Measurements from ENCODE around the gene EPB41L2.
"Not testable (repeated sequence)": the region's sequence is repeated elsewhere in the genome, so short reads cannot be mapped to it uniquely, and the experiment has no call there.

The EPB41L2 gene

DNA sequence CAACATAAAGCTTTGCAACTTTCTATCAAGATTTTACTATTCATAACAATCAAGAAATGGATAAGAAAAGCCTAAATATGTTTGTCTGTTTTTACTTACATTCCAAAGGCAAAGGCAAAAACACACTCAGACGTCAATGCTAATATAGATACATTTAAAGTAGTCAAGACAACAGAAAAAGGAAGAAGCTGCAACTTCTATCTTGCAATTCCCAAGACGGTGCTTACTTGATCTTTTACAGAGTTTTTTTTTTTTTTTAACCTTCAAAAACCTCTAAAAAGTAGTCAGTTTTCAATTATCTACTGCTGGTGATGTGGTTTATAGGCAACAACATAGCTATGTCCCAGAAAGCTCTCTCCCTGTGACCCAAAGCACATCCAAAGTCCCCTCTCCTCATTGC is 58.1 kb downstream of the EPB41L2 start:
- no peak for DNase-seq (ENCODE audit: extremely low read depth in 1 of 2, low read depth in 1 of 2)

DNA sequence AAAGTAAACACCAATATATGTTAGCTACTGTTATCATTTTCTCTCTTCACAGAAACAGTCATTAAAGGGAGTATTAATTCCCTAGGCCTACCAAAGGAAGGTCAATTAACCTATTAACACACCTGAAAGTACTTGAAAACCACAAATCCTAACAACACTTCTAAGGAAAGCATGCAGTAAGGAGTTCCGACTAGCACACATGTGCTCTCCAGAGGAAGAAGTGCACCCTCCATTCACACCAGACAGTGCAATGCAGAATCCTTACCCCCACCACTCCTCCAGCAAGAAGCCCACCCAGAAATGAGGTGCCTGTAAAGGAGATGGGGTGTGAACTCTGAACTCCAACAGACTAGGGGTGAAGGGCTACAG is 58.7 kb downstream of the EPB41L2 start:
- DNase-seq (ENCODE audit: extremely low read depth in 1 of 2, low read depth in 1 of 2) = no peak

DNA sequence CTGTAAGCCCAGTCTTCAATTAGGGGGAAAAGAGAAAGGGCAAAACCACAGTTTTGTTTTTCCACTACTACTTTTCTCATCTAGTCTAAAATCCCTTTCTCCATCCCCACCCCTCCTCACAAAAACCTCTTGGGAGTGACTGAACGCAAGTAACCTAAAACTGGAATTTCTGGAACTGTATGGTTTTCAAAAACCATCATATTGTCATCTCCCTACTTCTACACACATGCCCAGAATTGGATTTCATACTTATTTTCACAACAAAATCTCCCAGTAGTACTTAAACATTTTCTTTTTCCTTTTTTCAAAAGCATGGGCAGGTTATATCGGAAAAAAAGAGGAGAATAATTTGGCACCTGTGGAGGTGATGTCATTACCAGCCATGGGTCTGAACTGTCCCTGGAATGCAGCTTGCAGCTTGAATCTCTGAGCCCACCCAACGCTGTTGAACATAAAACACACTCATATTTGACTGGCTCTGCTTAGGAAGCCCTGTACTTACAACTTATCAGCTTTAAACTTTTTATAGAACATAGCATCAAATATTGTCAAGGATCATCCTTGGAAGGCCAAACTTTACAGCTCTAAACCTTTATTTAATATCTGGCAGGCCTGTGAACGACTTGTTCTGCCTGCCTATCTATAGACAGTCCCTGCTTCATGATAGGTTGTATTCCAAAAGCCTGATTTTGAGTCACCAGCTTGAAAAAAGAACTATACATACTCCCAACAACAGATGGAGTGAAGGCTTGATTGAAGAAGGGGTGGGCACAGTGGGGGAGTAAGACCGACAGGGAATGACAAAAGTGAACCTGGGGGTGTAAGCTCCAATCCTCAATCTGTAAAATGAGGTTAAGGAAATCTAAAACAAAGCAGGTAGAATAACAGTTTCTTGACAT is 59.3 kb downstream of the EPB41L2 start:
- no peak for DNase-seq (ENCODE audit: extremely low read depth in 1 of 2, low read depth in 1 of 2)

DNA sequence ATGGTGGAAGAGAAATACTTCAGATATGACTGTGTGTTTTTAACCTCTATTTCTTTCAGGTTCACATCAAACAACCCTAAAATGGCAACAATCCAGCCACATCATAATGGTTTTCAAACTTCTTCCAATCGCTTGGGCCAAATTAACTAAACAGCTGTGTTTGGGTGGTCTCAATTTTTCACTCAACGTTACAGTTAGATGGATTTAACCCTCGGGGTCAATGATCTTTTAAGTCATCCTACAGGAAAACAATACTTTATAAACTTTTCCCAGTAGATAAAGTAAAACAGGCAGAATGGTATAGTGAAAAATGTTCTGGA is 60.4 kb downstream of the EPB41L2 start:
- DNase-seq (ENCODE audit: extremely low read depth in 1 of 2, low read depth in 1 of 2) = no peak

DNA sequence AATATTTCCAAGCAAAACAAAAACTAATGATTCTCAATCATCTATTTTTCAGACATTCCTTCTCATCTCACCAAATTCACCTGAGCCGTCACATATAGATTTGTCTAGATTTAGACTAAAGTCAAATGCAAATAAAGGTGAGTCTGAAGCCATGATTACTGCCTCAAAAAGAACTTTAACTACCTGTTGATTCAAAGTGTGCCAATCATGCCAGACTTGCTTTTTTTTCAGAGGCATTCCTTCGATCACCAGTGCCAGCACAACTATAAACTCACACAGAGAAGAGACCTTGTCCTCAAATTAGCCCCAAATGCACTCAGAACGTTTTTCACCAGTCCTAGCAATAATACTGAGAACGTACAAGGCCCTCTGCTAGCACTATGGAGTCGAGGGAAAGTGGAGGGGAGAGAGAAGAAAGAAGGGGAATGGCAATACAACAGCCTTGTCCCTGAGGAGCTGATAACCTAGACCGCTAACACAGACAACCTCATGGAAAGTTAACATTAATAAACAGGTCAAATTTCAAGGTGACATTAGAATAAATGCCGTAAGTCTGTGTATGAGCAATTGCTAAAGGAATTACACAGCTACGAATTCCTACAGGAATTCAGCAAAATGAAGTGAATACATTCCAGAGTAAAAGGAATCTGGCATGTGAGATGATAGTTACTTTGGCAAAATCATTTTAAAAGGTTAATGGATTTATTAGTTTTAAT is 60.9 kb downstream of the EPB41L2 start:
- no peak for DNase-seq (ENCODE audit: extremely low read depth in 1 of 2, low read depth in 1 of 2)

DNA sequence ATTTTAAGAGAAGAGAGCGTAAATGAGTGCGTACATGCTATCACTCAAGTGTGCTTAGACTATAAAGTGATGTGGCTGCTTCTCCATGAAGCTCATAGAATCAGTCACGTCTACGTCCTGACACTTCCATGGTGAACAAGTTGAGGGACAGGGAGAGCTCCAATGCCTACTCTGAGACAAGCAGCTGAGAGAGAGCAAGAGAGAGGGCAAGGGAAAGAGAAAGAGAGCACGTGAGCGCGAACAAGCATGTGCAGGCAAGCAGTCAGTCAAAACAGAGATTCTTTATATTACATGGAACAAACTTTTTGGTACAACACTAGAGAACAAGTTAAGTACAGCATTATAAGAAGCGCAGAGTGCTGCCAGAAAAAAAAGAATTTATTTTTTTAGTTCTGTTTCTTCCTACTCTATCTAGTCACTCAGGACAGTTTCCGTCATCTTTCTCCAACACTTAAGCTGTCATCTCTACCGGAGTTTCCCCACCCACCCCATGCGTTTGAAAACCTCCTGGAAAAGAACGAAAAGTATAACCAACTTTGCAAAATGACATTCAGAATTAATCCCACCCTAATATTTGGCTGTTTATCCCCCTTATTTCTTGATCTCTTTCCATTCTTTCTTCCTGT is 61.8 kb downstream of the EPB41L2 start:
- no peak for DNase-seq (ENCODE audit: extremely low read depth in 1 of 2, low read depth in 1 of 2)

DNA sequence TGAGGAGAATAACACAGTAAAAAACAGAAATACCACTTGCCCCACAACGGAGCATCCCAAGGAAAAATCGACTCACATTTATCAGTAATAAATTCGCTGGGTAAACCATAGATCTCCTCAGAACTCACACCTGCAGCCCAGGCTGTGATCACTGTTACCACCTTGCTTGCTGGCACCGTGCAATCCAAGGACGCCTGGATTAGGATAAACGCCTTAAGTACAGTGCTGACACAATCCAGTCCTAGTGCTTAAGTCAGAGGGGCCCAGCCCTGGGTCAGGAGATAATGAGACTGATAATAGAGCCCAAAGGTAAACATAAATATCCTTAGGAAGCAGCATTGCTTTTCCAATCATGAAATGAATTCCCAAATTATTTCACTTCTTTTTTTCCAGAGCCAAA is 62.5 kb downstream of the EPB41L2 start:
- DNase-seq (ENCODE audit: extremely low read depth in 1 of 2, low read depth in 1 of 2) = no peak

DNA sequence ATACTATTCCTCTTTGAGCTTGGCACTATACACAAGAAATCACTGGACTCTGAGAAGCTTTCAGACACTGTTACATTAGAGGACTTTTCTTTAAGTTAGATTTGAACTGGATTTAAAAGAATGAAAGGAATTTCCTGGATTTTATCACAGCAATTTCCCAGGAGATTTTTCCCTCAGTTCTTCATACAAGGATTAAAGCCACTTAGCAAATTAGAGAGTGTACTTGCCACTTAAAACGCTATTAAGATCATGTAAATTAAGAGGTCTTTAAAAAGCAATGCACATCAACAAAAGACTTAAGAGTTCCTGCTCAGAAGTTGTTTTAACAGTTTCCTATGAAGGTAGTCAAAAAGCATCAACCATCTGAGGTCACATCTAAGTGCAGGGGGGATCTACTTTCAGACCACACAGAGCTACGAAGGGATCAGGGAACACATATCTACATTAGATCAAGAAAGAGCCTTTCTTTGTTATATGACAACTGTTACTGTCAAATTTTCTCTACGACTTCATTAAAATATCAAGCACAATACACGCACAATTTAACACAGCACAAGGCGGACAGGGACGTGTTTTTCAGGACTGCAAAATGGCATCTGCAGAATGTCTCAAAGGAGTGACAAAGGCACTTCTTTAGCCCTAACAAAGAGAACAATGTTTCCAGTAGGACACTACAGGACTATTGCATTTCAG is 65.8 kb downstream of the EPB41L2 start:
- DNase-seq (ENCODE audit: extremely low read depth in 1 of 2, low read depth in 1 of 2) = no peak

DNA sequence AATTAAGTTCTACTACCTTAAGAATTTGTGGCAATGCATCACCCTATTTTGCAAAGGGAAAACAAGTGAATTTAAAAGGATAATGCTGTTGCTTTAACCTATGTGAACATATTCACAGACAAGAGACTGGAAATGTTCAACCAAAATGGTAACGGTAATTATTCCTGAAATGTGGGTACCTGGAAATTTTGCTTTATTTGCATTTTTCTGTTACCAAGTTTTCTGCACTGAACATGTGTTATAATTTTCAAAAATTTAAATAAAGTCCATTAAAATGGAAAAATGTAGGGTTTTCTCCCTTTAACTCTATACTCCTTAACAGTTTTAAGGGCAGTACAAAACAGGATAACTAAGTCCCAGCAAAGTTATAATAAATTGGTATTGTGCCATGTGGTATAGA is 66.4 kb downstream of the EPB41L2 start:
- no peak for DNase-seq (ENCODE audit: extremely low read depth in 1 of 2, low read depth in 1 of 2)

DNA sequence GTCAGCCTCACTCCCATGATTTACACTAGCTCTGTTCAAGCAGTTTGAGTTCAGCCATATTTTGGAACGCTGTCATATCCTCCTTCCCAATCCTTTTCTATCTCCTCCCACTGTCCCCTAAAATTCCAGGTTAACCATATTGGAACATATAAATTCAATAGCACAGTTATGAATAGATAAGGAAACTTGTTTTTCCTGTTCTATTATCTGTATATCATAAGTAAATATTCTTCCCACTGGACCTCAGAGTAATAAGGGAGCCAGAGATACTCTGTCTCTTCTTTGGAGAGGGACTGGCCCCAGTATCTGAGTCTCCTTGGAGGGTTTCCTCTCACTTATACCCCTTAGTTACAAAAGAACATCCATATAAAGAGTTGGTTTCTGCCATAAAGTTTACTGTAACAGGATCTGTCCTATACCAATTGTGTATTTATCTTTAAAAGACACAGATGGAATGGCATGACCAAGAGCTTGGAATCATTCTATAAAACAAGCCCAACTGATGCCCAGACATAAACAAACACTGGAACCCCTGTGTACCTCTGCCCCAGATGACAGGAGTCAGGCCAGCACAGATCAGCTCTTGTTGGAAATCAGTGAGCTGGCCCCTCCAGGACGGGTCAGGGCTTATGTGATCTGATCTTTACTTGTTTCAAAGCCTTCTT is 67.1 kb downstream of the EPB41L2 start:
- DNase-seq (ENCODE audit: extremely low read depth in 1 of 2, low read depth in 1 of 2) = no peak

DNA sequence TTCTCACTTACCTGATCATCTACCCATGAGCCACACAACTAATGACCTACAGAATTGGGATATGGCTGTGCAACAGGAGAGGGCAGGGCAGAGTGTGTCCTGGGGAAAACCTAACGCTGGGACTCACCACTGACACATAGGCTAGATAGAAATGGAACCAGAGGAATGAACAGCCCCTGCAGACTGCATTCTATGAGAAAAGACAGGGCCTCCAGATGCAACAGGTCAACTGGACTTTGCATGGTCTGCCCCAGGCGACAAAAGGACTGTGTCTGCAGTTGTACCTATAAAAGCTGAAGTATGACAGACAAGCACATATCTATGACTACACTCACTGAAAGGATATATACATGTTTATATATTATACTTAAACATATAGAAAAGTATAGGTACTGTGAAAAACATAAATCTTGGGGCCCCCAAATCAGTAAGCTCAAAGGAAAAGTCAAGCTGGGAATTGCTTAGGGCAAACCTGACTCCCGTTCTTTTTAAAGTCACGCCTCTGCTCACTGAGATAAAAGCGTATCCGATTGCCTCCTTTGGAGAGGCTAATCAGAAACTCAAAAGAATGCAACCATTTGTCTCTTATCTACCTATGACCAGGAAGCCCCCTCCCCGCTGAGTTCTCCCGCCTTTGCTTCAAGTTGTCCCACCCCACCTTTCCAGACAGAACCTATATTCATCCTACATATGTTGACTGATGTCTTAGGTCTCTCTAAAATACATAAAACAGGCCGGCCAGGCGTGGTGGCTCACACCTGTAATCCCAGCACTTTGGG is 68.5 kb downstream of the EPB41L2 start:
- no peak for DNase-seq (ENCODE audit: extremely low read depth in 1 of 2, low read depth in 1 of 2)

DNA sequence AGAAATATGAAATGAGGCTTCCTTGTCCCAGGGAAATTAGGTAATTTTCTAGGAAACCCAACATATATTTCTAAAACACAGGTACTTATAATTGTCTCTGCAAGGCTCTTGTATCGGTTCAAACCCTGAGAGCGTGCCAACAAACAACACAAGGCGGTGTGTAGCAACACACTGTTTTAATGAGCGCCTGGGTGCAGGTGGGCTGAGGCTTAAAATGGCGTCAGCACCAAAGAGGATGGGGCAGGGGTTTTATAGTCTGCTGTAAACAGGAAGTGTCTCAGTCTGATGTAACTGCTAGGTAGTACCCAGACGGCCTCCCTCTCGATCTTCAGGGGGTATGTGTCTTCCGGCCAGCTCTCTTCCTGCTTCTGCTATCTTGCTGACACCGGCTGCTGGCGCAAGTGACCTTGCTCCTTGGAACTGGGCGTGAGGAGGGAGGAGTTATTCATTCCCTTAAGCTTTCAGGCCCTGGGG is 69.7 kb downstream of the EPB41L2 start:
- no peak for DNase-seq (ENCODE audit: extremely low read depth in 1 of 2, low read depth in 1 of 2)

DNA sequence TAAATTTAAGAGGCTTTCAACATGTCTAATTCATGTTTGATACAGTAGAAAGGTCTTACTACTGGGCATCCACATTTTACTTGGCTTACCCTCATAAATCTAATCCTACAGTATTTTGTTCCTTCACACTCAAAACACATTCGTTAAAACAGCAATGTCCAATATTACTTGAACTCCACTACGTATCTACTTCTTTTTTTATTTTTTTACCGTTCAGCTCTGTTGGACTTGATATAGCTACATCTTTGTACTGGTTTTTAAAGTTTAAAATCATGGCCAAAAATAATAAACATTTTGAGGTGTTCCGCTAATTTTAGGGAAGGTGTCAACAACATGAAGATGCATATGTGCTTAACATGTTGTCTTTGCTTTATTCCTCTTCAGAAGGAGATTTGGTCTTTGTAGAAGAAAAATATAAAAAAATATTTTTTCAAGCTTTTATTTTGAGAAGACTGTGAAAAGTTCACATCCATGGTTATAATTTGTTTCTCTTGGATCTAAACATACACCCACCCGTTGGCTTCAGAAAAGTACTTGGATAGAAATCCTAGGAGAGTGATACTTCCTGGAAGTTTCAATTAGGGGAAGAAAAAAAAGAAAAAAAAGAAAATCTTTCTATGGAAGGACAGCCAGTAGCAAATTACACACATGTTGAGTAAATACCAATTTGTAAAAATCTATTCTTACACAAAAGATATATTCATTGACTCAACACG is 71.5 kb downstream of the EPB41L2 start:
- DNase-seq (ENCODE audit: extremely low read depth in 1 of 2, low read depth in 1 of 2) = no peak

DNA sequence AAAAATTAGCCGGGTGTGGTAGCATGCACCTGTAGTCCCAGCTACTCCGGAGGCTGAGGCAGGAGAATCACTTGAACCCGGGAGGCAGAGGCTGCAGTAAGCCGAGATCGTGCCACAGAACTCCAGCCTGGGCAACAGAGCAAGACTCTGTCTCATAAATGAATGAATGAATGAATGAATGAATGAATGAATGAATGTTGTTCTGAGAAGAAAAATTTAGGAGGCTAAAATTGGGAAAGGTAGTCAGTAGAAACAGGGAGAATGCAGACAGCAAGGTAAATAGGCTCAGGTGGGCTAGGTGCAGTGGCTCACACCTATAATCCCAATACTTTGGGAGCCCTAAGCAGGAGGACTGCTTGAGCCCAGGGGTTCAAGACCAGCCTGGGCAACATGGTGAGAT is 75.5 kb downstream of the EPB41L2 start:
- not testable (repeated sequence) for DNase-seq (ENCODE audit: extremely low read depth in 1 of 2, low read depth in 1 of 2)

DNA sequence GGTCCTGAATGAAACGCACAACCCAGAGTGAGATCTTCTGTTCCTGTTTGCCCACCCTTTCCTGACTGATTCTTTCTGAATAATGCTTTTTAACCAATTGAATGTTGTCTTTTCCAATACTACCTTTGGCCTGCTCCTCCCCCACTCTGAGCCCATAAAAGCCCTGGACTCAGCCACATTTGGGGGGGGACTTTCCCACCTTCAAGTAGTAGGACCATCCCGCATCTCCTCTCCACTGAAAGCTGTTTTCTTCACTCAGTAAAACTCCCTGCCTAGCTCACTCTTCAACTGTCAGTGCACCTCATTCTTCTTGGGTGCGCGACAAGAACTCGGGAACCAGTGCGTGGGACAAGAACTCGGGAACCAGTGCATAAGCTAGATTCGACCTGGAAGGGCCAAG is 77.9 kb downstream of the EPB41L2 start:
- no peak for DNase-seq (ENCODE audit: extremely low read depth in 1 of 2, low read depth in 1 of 2)

DNA sequence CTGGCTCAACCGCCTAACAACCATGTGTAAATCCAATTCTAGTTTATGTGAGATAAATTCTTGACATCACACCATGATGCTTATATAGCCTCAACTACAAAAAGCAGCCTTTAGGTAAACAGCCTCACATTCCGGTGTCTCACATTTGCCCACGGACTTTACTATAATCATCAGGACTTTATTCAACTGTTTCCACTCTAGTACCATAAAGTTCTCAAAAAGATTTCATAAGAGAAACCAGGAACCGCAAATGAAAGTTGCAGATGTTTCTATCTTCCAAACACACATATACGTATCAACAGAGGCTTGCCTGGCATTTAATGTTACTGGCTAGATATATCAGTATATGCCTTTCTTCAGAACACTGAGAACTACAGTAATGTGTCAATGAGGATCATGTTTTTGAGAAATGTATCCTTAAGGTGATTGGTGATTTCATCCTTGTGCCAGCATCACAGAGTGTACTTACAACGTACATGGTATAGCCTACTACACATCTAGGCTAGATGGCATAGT is 80.0 kb downstream of the EPB41L2 start:
- DNase-seq (ENCODE audit: extremely low read depth in 1 of 2, low read depth in 1 of 2) = no peak

DNA sequence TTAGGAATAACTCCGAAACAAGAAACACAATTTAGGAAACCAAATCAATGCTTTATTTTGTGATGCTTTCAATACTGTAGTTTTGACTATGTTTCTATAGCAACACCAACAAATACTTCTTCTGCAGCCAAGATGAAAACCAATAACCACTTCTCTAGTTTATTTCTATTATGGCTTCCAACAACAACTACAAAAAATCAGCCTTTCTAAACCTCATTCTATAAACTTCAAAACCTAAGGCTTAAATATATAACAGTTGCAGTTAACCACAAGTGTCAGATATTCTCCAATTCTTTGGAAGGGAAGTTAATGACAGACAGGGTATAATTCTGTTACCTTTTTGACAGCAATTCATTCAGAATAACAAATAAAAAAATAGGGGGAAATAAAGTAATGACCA is 80.9 kb downstream of the EPB41L2 start:
- no peak for DNase-seq (ENCODE audit: extremely low read depth in 1 of 2, low read depth in 1 of 2)

DNA sequence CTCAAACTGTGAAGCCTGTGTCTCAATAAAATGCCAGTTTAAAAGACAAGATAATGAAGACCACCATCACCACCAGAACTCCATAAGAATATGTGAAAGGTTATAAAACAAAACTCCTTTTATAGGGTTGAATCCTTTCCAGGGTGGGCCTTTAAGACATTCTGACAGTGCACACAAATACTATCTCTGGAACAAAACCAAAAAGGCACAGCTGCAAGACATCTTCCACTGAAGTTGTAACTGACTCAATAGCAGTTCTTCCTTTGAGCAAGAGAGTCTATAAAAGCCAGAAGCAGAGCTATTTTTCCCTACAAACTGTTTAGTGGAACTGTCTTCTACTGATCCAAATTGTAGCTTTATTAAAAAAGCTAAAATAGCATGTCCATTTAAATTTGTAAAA is 81.6 kb downstream of the EPB41L2 start:
- DNase-seq (ENCODE audit: extremely low read depth in 1 of 2, low read depth in 1 of 2) = no peak
